Type B pancreatic cell (in vitro differentiated cells): Measurements from ENCODE around the gene LFNG. TPM values are rescaled to one million over a fixed set of nuclear protein-coding genes. Genes with fewer than 3 reads are reported as not detected.
"Not testable (repeated sequence)": the region's sequence is repeated elsewhere in the genome, so short reads cannot be mapped to it uniquely, and the experiment has no call there.

Source experiments
- DNase-seq: peaks from one replicate; pipeline ENCODE4 v3.0.0; 2021; ENCODE audit warnings: mixed read lengths; ENCODE audit not compliant: unreplicated experiment; ENCODE audit errors: extremely low spot score
- H3K27ac Mint-ChIP-seq: 2 replicates; pipeline ENCODE4 v1.8.0; 2021; ENCODE audit warnings: mild to moderate bottlenecking, mixed read lengths
- H3K27me3 Mint-ChIP-seq: 2 replicates; pipeline ENCODE4 v1.8.0; 2021; ENCODE audit warnings: mixed read lengths
- H3K36me3 Mint-ChIP-seq: 2 replicates; pipeline ENCODE4 v1.8.0; 2021; ENCODE audit warnings: mixed read lengths
- H3K4me1 Mint-ChIP-seq: one replicate; pipeline ENCODE4 v1.8.0; 2021; ENCODE audit warnings: mixed read lengths; ENCODE audit not compliant: unreplicated experiment
- H3K4me3 Mint-ChIP-seq: 2 replicates; pipeline ENCODE4 v1.8.0; 2021; ENCODE audit warnings: mild to moderate bottlenecking, mixed read lengths
- H3K9me3 Mint-ChIP-seq: 2 replicates; pipeline ENCODE4 v1.8.0; 2021; ENCODE audit warnings: mixed read lengths
- CTCF ChIP-seq: fragments of 200-600 bp; sonication (generic); conservative IDR thresholded peaks from 2 replicates; pipeline ENCODE4 v1.5.0; 2021; ENCODE audit warnings: antibody characterized with exemption, mild to moderate bottlenecking
- total RNA-seq: library from RNA; stranded (reverse); gene quantifications from 2 replicates; pipeline ENCODE4 v1.2.1, GENCODE V29; 2021; ENCODE audit warnings: low replicate concordance

Gene LFNG
- total RNA-seq, 1 donor from 2014 or later = 15.3 TPM

GRCh38 chr7:2554661-2555111 lies 35.1 kb downstream of the LFNG start:
- H3K9me3 Mint-ChIP-seq = no peaks in the 10 kb centered on the region
- no peaks in the 10 kb centered on the region for H3K27me3 Mint-ChIP-seq
- no peak for TF ChIP-seq CTCF
- H3K4me1 Mint-ChIP-seq = peaks cover 17% of the 10 kb centered on the region
- peaks cover 4% of the 10 kb centered on the region for H3K36me3 Mint-ChIP-seq
- H3K4me3 Mint-ChIP-seq = peak overlapping the region; percentile 89
- no peak for DNase-seq
- H3K27ac Mint-ChIP-seq = peak overlapping the region; percentile 48

GRCh38 chr7:2555121-2556052 lies 35.8 kb downstream of the LFNG start, which contains the start of gene BRAT1:
Gene BRAT1, minus strand, starts transcription at chr7:2555524. Its CDS starts 1,093 bp downstream, at chr7:2554431.
- Mint-ChIP-seq H3K4me1 (peaks cover 21% of the 10 kb centered on the region), H3K9me3 (no peaks in the 10 kb centered on the region), H3K27ac (peak within 1 kb of the TSS; percentile 88), H3K27me3 (no peaks in the 10 kb centered on the region), H3K4me3 (peak within 1 kb of the TSS; percentile 89), H3K36me3 (peaks cover 4% of the 10 kb centered on the region)
- peak; percentile 97 for DNase-seq
- TF ChIP-seq CTCF = peak; percentile 66

- TF ChIP-seq CTCF = no peak
- Mint-ChIP-seq H3K4me3 (peak within 1 kb of the TSS; percentile 84), H3K9me3 (no peaks in the 10 kb centered on the region), H3K4me1 (peaks cover 21% of the 10 kb centered on the region), H3K27ac (peak within 1 kb of the TSS; percentile 66), H3K27me3 (no peaks in the 10 kb centered on the region), H3K36me3 (no peaks in the 10 kb centered on the region)
- DNase-seq = peak; percentile 97
Measured at GRCh38 chr7:2558629-2559282, 39.2 kb downstream of the LFNG start, which contains the start of gene IQCE. Gene IQCE, plus strand, starts transcription at chr7:2558979. Its CDS starts 203 bp downstream, at chr7:2559182.

- TF ChIP-seq CTCF = no peak
- no peaks in the 10 kb centered on the region for H3K27me3 Mint-ChIP-seq
- no peaks in the 10 kb centered on the region for H3K36me3 Mint-ChIP-seq
- DNase-seq = no peak
- peak overlapping the region; percentile 63 for H3K27ac Mint-ChIP-seq
- peak overlapping the region; percentile 76 for H3K4me3 Mint-ChIP-seq
- H3K9me3 Mint-ChIP-seq = no peaks in the 10 kb centered on the region
- H3K4me1 Mint-ChIP-seq = peaks cover 14% of the 10 kb centered on the region
Measured at GRCh38 chr7:2559283-2559950, 39.8 kb downstream of the LFNG start.

GRCh38 chr7:2563955-2564354 lies 44.4 kb downstream of the LFNG start:
- H3K36me3 Mint-ChIP-seq, H3K9me3 Mint-ChIP-seq, H3K27me3 Mint-ChIP-seq, H3K27ac Mint-ChIP-seq, H3K4me3 Mint-ChIP-seq, DNase-seq: not testable (repeated sequence)
- H3K4me1 Mint-ChIP-seq = peaks cover 34% of the 10 kb centered on the region
